Osteoblast (primary cell): ENCODE results near the gene SLC25A26. TPM values are rescaled to one million over a fixed set of nuclear protein-coding genes. Genes with fewer than 3 reads are reported as not detected.
A peak's percentile ranks its signal among the peaks of the same experiment; 100 is the strongest.

ENCODE experiments used
- DNase-seq: peaks from one replicate; pipeline ENCODE4 v3.0.0; 2011; ENCODE audit warnings: low spot score, mixed read lengths; ENCODE audit not compliant: insufficient read length; ENCODE audit errors: missing footprints
- H2AFZ ChIP-seq: 2 replicates; pipeline ENCODE4 v1.6.0; 2011; ENCODE audit warnings: mild to moderate bottlenecking, low read length
- H3K27ac ChIP-seq: 2 replicates; pipeline ENCODE4 v1.5.1; 2011; ENCODE audit warnings: mild to moderate bottlenecking, low read depth, low read length, moderate library complexity
- H3K27me3 ChIP-seq: 2 replicates; pipeline ENCODE4 v1.6.0; 2012; ENCODE audit warnings: mild to moderate bottlenecking, control low read depth, inconsistent platforms, low read length, moderate library complexity; ENCODE audit not compliant: insufficient read depth
- H3K36me3 ChIP-seq: 2 replicates; pipeline ENCODE4 v1.5.1; 2011; ENCODE audit warnings: mild to moderate bottlenecking, low read length, control low read depth, moderate library complexity; ENCODE audit not compliant: insufficient read depth
- H3K4me1 ChIP-seq: 2 replicates; pipeline ENCODE4 v1.5.1; 2011; ENCODE audit warnings: mild to moderate bottlenecking, low read length, control low read depth, moderate library complexity; ENCODE audit not compliant: insufficient read depth
- H3K4me2 ChIP-seq: 2 replicates; pipeline ENCODE4 v1.6.0; 2011; ENCODE audit warnings: mild to moderate bottlenecking, low read length; ENCODE audit not compliant: insufficient read depth
- H3K4me3 ChIP-seq: fragments of 200-600 bp; sonication (generic); 3 replicates; pipeline ENCODE4 v1.5.1; 2012; ENCODE audit warnings: mild to moderate bottlenecking, low read length, inconsistent platforms; ENCODE audit not compliant: insufficient read depth
- H3K79me2 ChIP-seq: 2 replicates; pipeline ENCODE4 v1.6.0; 2012; ENCODE audit warnings: mild to moderate bottlenecking, low read length, control low read depth, inconsistent platforms; ENCODE audit not compliant: insufficient read depth
- H3K9me3 ChIP-seq: 2 replicates; pipeline ENCODE4 v1.5.1; 2011; ENCODE audit warnings: low read depth, low read length, control low read depth
- H4K20me1 ChIP-seq: 2 replicates; pipeline ENCODE4 v1.6.0; 2012; ENCODE audit warnings: mild to moderate bottlenecking, low read length, control low read depth; ENCODE audit not compliant: insufficient read depth
- small RNA-seq: library from RNA; depleted of rRNA; stranded (forward); fragments of <200 nt; gene quantifications from one replicate; pipeline ENCODE3, GENCODE V24; 2012
- total RNA-seq: library from RNA; depleted of rRNA; stranded (reverse); fragments of >200 nt; gene quantifications from 2 replicates; pipeline ENCODE4 v1.2.3, GENCODE V29; 2012
- TF ChIP-seq, protein P1 (sequence below): IDR thresholded peaks from 2 replicates; pipeline ENCODE4 v1.5.1; 2011; ENCODE audit warnings: mild to moderate bottlenecking, low read depth, low read length, moderate library complexity; ENCODE audit errors: extremely low read depth

SLC25A26 gene
- total RNA-seq, 1 donor: 26.1 TPM

DNA sequence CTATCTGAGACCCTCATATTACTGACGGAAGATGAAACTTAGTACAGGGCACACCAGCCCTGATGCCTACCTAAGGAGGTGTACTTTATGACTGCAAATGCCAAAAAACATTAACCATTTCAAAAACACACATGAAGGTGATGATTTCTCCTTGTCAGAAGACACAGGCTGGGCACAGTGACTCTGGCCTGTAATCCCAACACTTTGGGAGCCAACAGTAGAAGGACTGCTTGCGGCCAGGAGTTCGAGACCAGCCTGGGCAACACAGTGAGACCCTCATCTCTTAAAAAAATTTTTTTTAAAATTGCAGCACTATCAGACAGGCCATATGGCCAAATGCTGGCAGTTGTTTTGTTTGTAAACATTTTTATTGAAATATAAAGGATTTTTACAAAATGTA is 206.6 kb downstream of the SLC25A26 start:
- Histone ChIP-seq H2AFZ (no peak overlapping the region), H3K4me1 (peaks cover 39% of the 10 kb centered on the region), H3K36me3 (no peaks in the 10 kb centered on the region), H3K4me3 (no peak overlapping the region), H4K20me1 (no peaks in the 10 kb centered on the region), H3K27me3 (no peaks in the 10 kb centered on the region), H3K79me2 (no peaks in the 10 kb centered on the region), H3K9me3 (no peaks in the 10 kb centered on the region), H3K4me2 (no peak overlapping the region), H3K27ac (no peak overlapping the region)
- TF ChIP-seq, protein P1, sequence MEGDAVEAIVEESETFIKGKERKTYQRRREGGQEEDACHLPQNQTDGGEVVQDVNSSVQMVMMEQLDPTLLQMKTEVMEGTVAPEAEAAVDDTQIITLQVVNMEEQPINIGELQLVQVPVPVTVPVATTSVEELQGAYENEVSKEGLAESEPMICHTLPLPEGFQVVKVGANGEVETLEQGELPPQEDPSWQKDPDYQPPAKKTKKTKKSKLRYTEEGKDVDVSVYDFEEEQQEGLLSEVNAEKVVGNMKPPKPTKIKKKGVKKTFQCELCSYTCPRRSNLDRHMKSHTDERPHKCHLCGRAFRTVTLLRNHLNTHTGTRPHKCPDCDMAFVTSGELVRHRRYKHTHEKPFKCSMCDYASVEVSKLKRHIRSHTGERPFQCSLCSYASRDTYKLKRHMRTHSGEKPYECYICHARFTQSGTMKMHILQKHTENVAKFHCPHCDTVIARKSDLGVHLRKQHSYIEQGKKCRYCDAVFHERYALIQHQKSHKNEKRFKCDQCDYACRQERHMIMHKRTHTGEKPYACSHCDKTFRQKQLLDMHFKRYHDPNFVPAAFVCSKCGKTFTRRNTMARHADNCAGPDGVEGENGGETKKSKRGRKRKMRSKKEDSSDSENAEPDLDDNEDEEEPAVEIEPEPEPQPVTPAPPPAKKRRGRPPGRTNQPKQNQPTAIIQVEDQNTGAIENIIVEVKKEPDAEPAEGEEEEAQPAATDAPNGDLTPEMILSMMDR: no peak
- DNase-seq: no peak

DNA sequence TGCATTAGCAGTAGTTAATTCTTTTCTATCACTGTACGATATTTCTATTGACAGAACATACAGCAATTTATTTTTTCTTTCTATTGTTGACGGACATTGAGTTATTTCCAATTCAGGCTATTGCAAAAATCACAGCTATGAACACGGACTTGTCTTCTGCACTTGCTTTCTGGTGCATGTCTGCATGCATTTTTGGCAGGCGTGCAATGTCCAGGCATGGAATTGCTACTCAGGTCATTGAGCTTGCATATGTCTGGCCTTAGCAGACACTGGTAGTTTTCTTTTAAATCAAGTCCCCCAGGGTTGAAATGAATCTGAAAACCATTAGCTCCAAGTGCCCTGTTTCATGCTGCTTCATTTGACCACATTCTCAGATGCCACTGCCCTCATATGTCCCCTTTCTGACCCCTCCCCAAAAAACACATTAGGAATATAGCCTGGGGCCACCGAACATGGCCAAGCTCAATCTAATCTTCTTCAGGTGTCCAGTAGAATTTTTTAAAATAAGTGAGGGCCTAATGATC is 207.2 kb downstream of the SLC25A26 start:
- no peaks in the 10 kb centered on the region for H3K27me3 ChIP-seq
- peaks cover 39% of the 10 kb centered on the region for H3K4me1 ChIP-seq
- H3K9me3 ChIP-seq: no peaks in the 10 kb centered on the region
- TF ChIP-seq, protein P1: no peak
- no peaks in the 10 kb centered on the region for H3K79me2 ChIP-seq
- no peak overlapping the region for H2AFZ ChIP-seq
- peak overlapping the region; percentile 77 for H3K27ac ChIP-seq
- H3K4me3 ChIP-seq: no peak overlapping the region
- peak overlapping the region; percentile 68 for H3K4me2 ChIP-seq
- H4K20me1 ChIP-seq: no peaks in the 10 kb centered on the region
- DNase-seq: no peak
- H3K36me3 ChIP-seq: no peaks in the 10 kb centered on the region

Small RNA genes lying within 50 kb of the gene (small RNA-seq; reads per million reads assigned to genes)
- gene RN7SL482P (not detected), gene RNU6-787P (not detected)

Other genes with a start within 250 kb of the SLC25A26 start
- 61.0 and 66.6 TPM in 2 replicates for gene MAGI1, start 182.1 kb upstream of the SLC25A26 start, total RNA-seq